HG02884 (cell line): ENCODE results near the gene SLC6A20.

Source experiments
- ATAC-seq: cut with Tn5 transposase; IDR thresholded peaks from one replicate; pipeline ENCODE4 v1.9.1; 2021; ENCODE audit warnings: mild to moderate bottlenecking, moderate library complexity; ENCODE audit not compliant: unreplicated experiment

Gene SLC6A20

DNA sequence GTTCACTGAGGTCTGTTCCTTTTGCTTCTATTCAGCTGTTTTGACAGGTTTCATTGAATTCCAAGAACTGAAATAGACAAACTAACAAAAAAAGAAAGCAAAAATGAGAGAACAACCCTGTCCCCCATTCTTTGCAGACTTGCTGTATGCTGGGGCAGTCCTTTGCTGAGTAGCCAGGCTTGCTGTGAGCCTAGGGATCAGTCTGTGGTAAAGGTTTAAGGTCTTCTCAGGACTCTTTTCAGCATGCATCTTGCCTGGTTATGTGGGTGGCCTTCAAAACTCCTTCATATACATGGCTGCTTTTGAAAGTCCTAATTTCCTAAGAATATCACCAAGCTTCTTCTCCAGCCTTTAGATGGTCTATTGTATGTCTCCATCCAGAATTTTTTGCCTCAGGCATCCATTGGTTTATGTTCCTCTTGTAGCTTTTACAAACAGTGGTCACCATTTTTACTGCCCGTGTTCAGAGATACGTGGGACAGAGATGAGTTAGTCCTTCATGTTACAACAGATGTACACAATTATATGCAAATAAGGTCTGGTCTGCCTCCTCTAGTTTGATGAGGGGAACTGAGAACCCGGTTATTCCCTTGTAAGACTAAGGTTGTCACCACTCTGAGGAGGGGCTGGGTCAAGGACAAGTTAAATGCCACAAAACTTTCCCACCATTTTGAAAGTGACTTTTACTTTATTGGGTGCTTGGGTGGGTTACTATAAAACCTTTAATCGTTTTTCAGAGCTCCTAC, 65.8 kb downstream of the SLC6A20 start:
- ATAC-seq = no peak

- no peak for ATAC-seq
Measured at GRCh38 chr3:45729614-45730013, 66.7 kb downstream of the SLC6A20 start.

DNA sequence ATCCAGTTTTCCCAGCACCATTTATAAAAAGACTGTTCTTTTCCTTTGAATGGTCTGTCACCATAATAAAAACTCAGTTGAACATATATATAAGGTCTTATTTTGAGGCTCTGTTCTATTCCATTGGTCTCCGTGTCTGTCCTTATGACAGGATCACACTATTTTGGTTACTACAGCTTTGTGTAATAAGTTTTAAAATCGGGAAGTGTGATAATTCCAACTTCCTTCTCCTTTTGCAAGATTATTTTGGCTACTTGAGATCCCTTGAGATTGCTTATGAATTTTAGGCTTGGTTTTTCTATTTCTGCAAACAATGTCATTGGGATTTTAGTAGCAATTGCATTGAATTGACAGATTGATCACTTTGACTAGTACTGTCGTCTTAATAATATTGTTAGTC, 71.4 kb downstream of the SLC6A20 start:
- ATAC-seq = no peak

DNA sequence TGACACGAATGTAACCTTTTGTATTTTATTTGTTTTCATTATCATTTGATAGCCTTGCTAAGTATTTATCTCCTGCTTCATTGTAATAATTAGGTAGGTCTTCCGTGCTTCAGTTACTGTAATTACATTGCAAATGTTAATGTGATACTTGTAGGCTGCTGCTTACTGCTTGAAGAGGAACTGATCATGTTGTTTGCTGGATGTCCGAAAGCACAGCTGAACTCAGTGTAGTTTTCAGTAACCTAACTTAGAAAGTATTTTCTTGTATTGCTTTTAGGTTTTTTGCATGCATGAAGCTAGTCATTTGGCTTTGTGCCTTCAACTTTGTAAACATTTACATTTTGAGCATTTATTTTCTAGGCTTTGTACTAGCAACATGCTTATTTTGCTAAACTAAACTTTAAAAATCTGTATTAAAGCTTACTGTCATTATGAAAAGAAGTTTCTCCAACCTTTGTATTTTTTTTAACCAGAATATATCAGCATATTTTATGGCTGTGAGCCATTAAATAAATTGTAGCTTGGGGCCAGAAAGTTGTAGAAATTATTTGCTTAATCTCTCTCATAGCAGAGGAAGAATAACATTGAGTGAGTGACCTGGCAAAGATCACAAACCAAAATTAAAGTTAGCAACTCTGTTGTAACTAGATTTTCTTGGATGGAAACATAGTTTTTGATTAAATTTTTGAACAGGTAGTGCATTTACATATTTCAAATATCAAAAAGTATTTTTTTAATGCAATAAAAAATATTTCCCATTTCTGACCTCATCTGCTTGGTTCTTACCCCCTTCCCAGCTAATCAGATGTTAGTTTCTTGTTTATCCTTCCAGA, 76.5 kb downstream of the SLC6A20 start:
- ATAC-seq = no peak

DNA sequence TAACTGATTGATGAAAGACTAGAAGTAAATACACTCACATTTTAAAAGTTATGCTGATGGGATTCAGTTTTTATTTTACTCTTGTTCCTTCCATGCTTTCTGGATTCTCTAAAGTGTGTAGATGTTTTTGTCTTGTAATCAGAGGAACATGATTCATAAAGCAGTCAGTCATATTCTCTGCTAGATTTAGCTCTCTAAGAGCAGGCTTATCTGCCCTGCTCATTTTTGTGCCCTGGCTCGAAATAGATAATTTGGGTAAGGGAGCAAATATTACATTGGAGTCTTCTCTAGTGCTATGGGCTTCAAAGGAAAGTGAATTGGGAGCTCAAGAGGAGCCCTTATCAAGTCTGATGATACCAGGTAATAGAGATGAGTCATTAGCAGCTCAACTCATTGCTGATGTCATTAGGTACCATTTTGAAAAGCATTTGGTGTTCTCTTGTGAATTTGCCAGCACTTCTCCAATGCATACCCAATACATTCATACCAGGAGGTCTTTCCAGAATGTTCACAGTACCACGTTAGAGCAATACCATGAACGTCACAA, 79.5 kb downstream of the SLC6A20 start:
- ATAC-seq = no peak

- no peak for ATAC-seq
Measured at GRCh38 chr3:45715945-45716344, 80.4 kb downstream of the SLC6A20 start.

DNA sequence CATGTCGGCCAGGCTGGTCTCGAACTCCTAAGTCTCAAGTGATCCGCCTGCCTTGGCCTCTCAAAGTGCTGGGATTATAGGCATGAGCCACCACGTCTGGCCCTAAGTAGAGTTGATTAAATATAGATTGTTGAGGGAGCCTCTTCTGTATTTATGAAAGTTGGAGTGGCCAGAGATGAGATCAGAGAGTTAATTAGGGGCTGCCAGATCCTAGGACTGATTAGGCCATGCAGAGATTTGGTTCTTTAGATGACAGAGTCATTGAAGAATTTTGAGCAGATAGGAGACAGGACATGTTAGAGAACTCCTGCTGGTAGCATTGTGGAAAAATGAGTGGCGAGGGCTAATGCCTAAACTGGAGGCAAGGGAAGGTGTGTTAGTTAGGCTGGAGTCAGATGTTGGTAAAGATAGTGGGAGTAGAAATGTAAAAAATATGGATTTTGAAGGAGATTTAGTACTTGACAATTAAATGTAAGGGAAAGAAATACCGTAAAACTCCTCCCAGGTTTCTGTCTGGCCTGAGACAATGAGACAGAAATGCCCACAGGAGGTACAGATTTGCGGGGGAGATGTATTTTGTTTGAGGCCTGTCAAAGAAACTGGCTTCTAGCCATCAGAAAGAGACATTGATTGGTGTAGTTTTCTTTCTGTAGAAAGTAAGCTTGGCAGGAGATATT, 83.8 kb downstream of the SLC6A20 start:
- no peak for ATAC-seq

- no peak for ATAC-seq
Measured at GRCh38 chr3:45711931-45712330, 84.4 kb downstream of the SLC6A20 start.

DNA sequence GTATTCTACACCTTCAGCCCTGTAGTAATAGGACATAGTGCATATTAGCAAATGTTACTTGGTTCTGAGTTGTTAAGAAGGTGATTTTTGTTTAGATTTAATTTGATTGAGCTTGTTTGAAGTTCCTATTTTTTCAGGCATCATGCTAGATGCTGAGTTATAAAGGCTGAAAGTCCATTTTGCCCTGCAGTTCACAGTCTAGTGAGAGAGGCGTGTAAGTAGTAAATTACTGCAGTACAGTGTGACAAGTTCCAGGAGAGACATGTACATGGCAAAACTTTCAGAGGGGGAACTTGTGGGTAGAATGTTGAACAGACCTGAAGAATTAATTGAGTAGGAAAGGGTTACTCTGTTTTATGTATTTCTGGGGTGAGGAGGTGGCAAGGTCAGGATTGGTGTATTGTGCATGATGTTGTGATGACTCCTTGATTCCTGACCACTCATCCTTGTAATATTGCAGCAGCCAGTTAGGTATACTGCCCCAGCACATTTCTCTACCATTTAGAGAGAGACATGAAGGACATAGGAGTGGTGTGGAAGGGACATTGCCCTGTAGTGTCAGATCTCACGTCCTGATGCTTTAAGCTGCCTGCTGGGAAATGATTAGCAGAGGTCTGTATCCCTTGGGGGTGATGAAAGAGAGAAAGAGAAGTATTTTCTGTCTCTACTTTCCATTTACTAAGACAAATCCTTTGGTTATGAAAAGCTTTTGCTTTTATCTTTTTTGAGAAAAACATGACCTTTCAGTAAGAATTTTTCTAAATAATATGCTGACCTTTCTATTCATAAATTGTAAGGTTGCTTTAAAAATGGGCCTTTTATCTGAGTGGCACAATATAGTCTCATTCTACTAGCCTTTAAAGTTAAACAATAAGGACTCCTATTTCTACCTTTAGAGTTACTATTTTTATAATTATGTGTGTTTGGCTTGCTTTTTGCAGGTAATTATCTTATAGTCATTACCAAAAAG, 90.2 kb downstream of the SLC6A20 start:
- no peak for ATAC-seq
